T-helper 1 cell treated with Interleukin-12 subunit alpha and Interleukin-12 subunit beta and Interleukin-4 antibody, amounts not matched to agents 30 ng/mL and 1 ng/mL, for 36 hours (primary cell): Measurements from ENCODE around the gene TPO. TPM values are rescaled to one million over a fixed set of nuclear protein-coding genes. Genes with fewer than 3 reads are reported as not detected.
"Not testable (repeated sequence)": the region's sequence is repeated elsewhere in the genome, so short reads cannot be mapped to it uniquely, and the experiment has no call there.

Experiments used
- intact Hi-C: fragments of 100-400 bp; cut with micrococcal nuclease; formaldehyde crosslinking; loops from one replicate; pipeline ENCODE4 v1.15.1; 2024
- total RNA-seq: library from RNA; stranded (reverse); gene quantifications from 2 replicates; pipeline ENCODE4 v1.2.3, GENCODE V29; 2022

Gene TPO
- total RNA-seq, 1 donor from 2014 or later, result not detected

- intact Hi-C loops, result no loop called here
Measured at GRCh38 chr2:1405124-1405523, 8.1 kb upstream of the TPO start.

- intact Hi-C loops, result no loop called here
Measured at GRCh38 chr2:1405967-1406366, 7.3 kb upstream of the TPO start.

GRCh38 chr2:1406434-1406833 is 6.8 kb upstream of the TPO start:
- intact Hi-C loops, result no loop called here

GRCh38 chr2:1407950-1408675 is 5.2 kb upstream of the TPO start:
- intact Hi-C loops, result no loop called here

- intact Hi-C loops, result no loop called here
Measured at GRCh38 chr2:1414121-1414520, 858 bp downstream of the TPO start.

GRCh38 chr2:1414901-1415300 is 1.6 kb downstream of the TPO start:
- intact Hi-C loops, result not testable (repeated sequence)

- intact Hi-C loops, result no loop called here
Measured at GRCh38 chr2:1415501-1415900, 2.2 kb downstream of the TPO start.

- intact Hi-C loops, result no loop called here
Measured at GRCh38 chr2:1418566-1418965, 5.3 kb downstream of the TPO start.

- intact Hi-C loops, result no loop called here
Measured at GRCh38 chr2:1420746-1421480, 7.7 kb downstream of the TPO start.

GRCh38 chr2:1421731-1422130 is 8.5 kb downstream of the TPO start:
- intact Hi-C loops, result no loop called here

GRCh38 chr2:1422131-1422530 is 8.9 kb downstream of the TPO start:
- intact Hi-C loops, result no loop called here

- intact Hi-C loops, result no loop called here
Measured at GRCh38 chr2:1422716-1423285, 9.5 kb downstream of the TPO start.

- intact Hi-C loops, result no loop called here
Measured at GRCh38 chr2:1427086-1427485, 13.8 kb downstream of the TPO start.

GRCh38 chr2:1429895-1430294 is 16.6 kb downstream of the TPO start:
- intact Hi-C loops, result no loop called here

GRCh38 chr2:1430491-1430890 is 17.2 kb downstream of the TPO start:
- intact Hi-C loops, result no loop called here

- intact Hi-C loops, result no loop called here
Measured at GRCh38 chr2:1431886-1432400, 18.7 kb downstream of the TPO start.

- intact Hi-C loops, result no loop called here
Measured at GRCh38 chr2:1432726-1433125, 19.5 kb downstream of the TPO start.

GRCh38 chr2:1436369-1436768 is 23.1 kb downstream of the TPO start:
- intact Hi-C loops, result no loop called here

- intact Hi-C loops, result no loop called here
Measured at GRCh38 chr2:1437101-1437500, 23.8 kb downstream of the TPO start.

GRCh38 chr2:1437537-1437936 is 24.3 kb downstream of the TPO start:
- intact Hi-C loops, result no loop called here

- intact Hi-C loops, result no loop called here
Measured at GRCh38 chr2:1438972-1439371, 25.7 kb downstream of the TPO start.

- intact Hi-C loops, result no loop called here
Measured at GRCh38 chr2:1440581-1440980, 27.3 kb downstream of the TPO start.
